A549 (cell line): ENCODE results near the gene ARSD. TPM values are rescaled to one million over a fixed set of nuclear protein-coding genes. Genes with fewer than 3 reads are reported as not detected.

ENCODE experiments used
- ATAC-seq, 2 experiments: fragments of 200-7000 bp in 1 of 2; fragments of >200 bp in 1 of 2; cut with Nextera tagmentation in 1 of 2; cut with Tn5 transposase in 1 of 2; 3 replicates each; pipeline versions ENCODE4 v1.8.0 to v1.9.1; 2018 to 2020; ENCODE audit warnings: mild to moderate bottlenecking in 1 of 2, moderate library complexity in 1 of 2
- CTCF ChIA-PET: fragments of 300-600 bp; sonication (Branson Sonifier 250); formaldehyde crosslinking; extraction: SDS; loops from one replicate; lab custom pipeline; 2021; ENCODE audit warnings: antibody characterized with exemption, inconsistent platforms; lab: Yijun Ruan, JAX
- POLR2A ChIA-PET: fragments of 350-600 bp; formaldehyde crosslinking; extraction: SDS; loops from one replicate; lab custom pipeline; 2021; ENCODE audit warnings: antibody characterized with exemption, inconsistent platforms; lab: Yijun Ruan, JAX
- DNase-seq, 2 experiments: peaks; one replicate each; pipeline versions ENCODE4 v3.0.0 to v3.0.0-alpha.2; 2011 to 2016; ENCODE audit warnings: low read depth in 1 of 2, low spot score in 1 of 2
- FAIRE-seq: peaks from 2 replicates; lab custom pipeline; 2011; peaks lifted over from hg19 to GRCh38; lab: Jason Lieb, UNC
- H3K27ac ChIP-seq, 2 experiments: fragments of >200 bp; sonication (Bioruptor Twin); formaldehyde crosslinking; 3 replicates each; pipeline ENCODE4 v1.5.1; 2016 to 2017
- H3K4me1 ChIP-seq: fragments of >200 bp; sonication (Bioruptor Twin); formaldehyde crosslinking; 3 replicates; pipeline ENCODE4 v1.6.1; 2016
- H3K4me2 ChIP-seq: fragments of >200 bp; sonication (Bioruptor Twin); formaldehyde crosslinking; 3 replicates; pipeline ENCODE4 v1.6.1; 2016
- H3K4me3 ChIP-seq: fragments of >200 bp; sonication (Bioruptor Twin); formaldehyde crosslinking; 3 replicates; pipeline ENCODE4 v1.5.1; 2016
- H3K9me3 ChIP-seq: fragments of >200 bp; sonication (Bioruptor Twin); formaldehyde crosslinking; 3 replicates; pipeline ENCODE4 v1.6.1; 2016
- CBX8 ChIP-seq: fragments of 200-600 bp; sonication (generic); IDR thresholded peaks from 2 replicates; pipeline ENCODE4 v1.6.1; 2016
- CTCF ChIP-seq: fragments of >200 bp; sonication (Bioruptor Twin); formaldehyde crosslinking; IDR thresholded peaks from 3 replicates; pipeline ENCODE4 v1.5.1; 2016
- EHMT2 ChIP-seq: fragments of 200-600 bp; sonication (generic); IDR thresholded peaks from 2 replicates; pipeline ENCODE4 v1.6.1; 2016; ENCODE audit warnings: antibody characterized with exemption, low read depth, mild to moderate bottlenecking, moderate library complexity
- FOXS1 ChIP-seq: fragments of 250-450 bp; sonication (Bioruptor Pico); IDR thresholded peaks from 2 replicates; pipeline ENCODE4 v1.5.0; 2020; ENCODE audit warnings: mild to moderate bottlenecking, moderate library complexity
- HDAC2 ChIP-seq: fragments of 200-600 bp; sonication (generic); IDR thresholded peaks from 2 replicates; pipeline ENCODE4 v1.6.1; 2016
- HOXB13 ChIP-seq: fragments of 250-450 bp; sonication (Bioruptor Pico); IDR thresholded peaks from 2 replicates; pipeline ENCODE4 v1.5.0; 2020; ENCODE audit warnings: low read depth, mild to moderate bottlenecking, moderate library complexity
- HOXB5 ChIP-seq: fragments of 250-450 bp; sonication (Bioruptor Pico); IDR thresholded peaks from 2 replicates; pipeline ENCODE4 v1.5.0; 2020; ENCODE audit warnings: mild to moderate bottlenecking, moderate library complexity
- KDM5A ChIP-seq: fragments of 200-600 bp; sonication (generic); IDR thresholded peaks from 2 replicates; pipeline ENCODE4 v1.6.1; 2016; ENCODE audit warnings: antibody characterized with exemption, mild to moderate bottlenecking
- MAFK ChIP-seq: fragments of 450-650 bp; IDR thresholded peaks from 2 replicates; pipeline ENCODE4 v1.6.1; 2014; ENCODE audit not compliant: partially characterized antibody
- MAX ChIP-seq: IDR thresholded peaks from 2 replicates; pipeline ENCODE4 v1.6.1; 2012
- POLR2A ChIP-seq: IDR thresholded peaks from 2 replicates; pipeline ENCODE4 v1.6.1; 2012; ENCODE audit warnings: mild to moderate bottlenecking, low read length
- POLR2AphosphoS2 ChIP-seq: conservative IDR thresholded peaks from 2 replicates; pipeline ENCODE4 v1.6.1; 2012; ENCODE audit warnings: low read length, improper control_type of control experiment, inconsistent platforms
- RAD21 ChIP-seq, 2 experiments: fragments of >200 bp in 1 of 2; sonication (Bioruptor Twin) in 1 of 2; formaldehyde crosslinking in 1 of 2; IDR thresholded peaks in 1 of 2; conservative IDR thresholded peaks in 1 of 2; 2 replicates in 1 of 2; 3 replicates in 1 of 2; pipeline ENCODE4 v1.6.1; 2012 to 2018; ENCODE audit warnings: inconsistent platforms in 1 of 2
- RARB ChIP-seq: fragments of 250-450 bp; sonication (Bioruptor Pico); IDR thresholded peaks from 2 replicates; pipeline ENCODE4 v1.8.0; 2021; ENCODE audit warnings: mild to moderate bottlenecking, moderate library complexity
- SMC3 ChIP-seq: fragments of >200 bp; sonication (Bioruptor Twin); formaldehyde crosslinking; IDR thresholded peaks from 3 replicates; pipeline ENCODE4 v1.6.1; 2018; ENCODE audit warnings: inconsistent platforms
- USF2 ChIP-seq: fragments of 450-650 bp; IDR thresholded peaks from 2 replicates; pipeline ENCODE4 v1.6.1; 2014; ENCODE audit warnings: antibody characterized with exemption
- ZC3H11A ChIP-seq: fragments of 450-650 bp; IDR thresholded peaks from 2 replicates; pipeline ENCODE4 v1.6.1; 2014; ENCODE audit warnings: antibody characterized with exemption, mild to moderate bottlenecking
- ZSCAN20 ChIP-seq: fragments of 250-450 bp; sonication (Bioruptor Pico); IDR thresholded peaks from 2 replicates; pipeline ENCODE4 v1.8.0; 2022; ENCODE audit warnings: mild to moderate bottlenecking, moderate library complexity
- WGBS: methylation state at CpG from one replicate; pipeline ENCODE4 v1.1.6; 2017; ENCODE audit errors: missing lambda C conversion rate; 5-methylcytosine and 5-hydroxymethylcytosine counted together
- polyA plus RNA-seq, 4 experiments: library from polyadenylated mRNA; depleted of rRNA in 3 of 4; stranded (reverse); fragments of >200 nt; fragmentation: RNase III in 1 of 4; extraction: RNeasy Plus Mini Kit Qiagen cat#74134 plus additional on column Dnase treatment in 1 of 4; gene quantifications; 2 replicates in 3 of 4; 3 replicates in 1 of 4; pipeline ENCODE4 v1.2.3, GENCODE V29; 2011 to 2017
- TF ChIP-seq, protein P1 (sequence below): fragments of 250-450 bp; sonication (Bioruptor Pico); IDR thresholded peaks from 2 replicates; pipeline ENCODE4 v1.5.0; 2021; ENCODE audit warnings: mild to moderate bottlenecking, moderate library complexity, borderline replicate concordance
- TF ChIP-seq, protein P2 (sequence below): IDR thresholded peaks from 2 replicates; pipeline ENCODE4 v1.6.1; 2012; ENCODE audit warnings: low read depth, borderline replicate concordance
- TF ChIP-seq, protein P3 (sequence below): IDR thresholded peaks from 2 replicates; pipeline ENCODE4 v1.6.1; 2012

Gene ARSD
- polyA plus RNA-seq, 2 of the 4 experiments (the other 2 are of a cell fraction): 9.9 to 17.4 TPM

GRCh38 chrX:2921193-2921592 is 7.9 kb downstream of the ARSD start:
- WGBS: 86% methylated on average over 1 of the region's 1 CpG
- FAIRE-seq (no peak), DNase-seq (no peak), ATAC-seq (no peak)
- H3K27ac ChIP-seq: no peak overlapping the region
- POLR2A ChIA-PET: no interaction called here
- no peak overlapping the region for H3K4me3 ChIP-seq
- H3K4me2 ChIP-seq: no peak overlapping the region
- no peaks in the 10 kb centered on the region for H3K9me3 ChIP-seq
- TF ChIP-seq, protein P1, sequence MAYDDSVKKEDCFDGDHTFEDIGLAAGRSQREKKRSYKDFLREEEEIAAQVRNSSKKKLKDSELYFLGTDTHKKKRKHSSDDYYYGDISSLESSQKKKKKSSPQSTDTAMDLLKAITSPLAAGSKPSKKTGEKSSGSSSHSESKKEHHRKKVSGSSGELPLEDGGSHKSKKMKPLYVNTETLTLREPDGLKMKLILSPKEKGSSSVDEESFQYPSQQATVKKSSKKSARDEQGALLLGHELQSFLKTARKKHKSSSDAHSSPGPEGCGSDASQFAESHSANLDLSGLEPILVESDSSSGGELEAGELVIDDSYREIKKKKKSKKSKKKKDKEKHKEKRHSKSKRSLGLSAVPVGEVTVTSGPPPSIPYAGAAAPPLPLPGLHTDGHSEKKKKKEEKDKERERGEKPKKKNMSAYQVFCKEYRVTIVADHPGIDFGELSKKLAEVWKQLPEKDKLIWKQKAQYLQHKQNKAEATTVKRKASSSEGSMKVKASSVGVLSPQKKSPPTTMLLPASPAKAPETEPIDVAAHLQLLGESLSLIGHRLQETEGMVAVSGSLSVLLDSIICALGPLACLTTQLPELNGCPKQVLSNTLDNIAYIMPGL: no peak
- TF ChIP-seq, protein P2, sequence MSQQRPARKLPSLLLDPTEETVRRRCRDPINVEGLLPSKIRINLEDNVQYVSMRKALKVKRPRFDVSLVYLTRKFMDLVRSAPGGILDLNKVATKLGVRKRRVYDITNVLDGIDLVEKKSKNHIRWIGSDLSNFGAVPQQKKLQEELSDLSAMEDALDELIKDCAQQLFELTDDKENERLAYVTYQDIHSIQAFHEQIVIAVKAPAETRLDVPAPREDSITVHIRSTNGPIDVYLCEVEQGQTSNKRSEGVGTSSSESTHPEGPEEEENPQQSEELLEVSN: no peak
- TF ChIP-seq EHMT2 (no peak), HOXB5 (no peak), POLR2A (no peak), ZSCAN20 (CRISPR knock-in tag) (no peak), CBX8 (no peak)
- CTCF ChIA-PET: interaction anchor here (0.6 to 0.9 kb wide), 2 partner anchors 534 to 729 kb away, joined by 3 read pairs; no protein-coding TSS in a partner anchor
- H3K4me1 ChIP-seq: no peaks in the 10 kb centered on the region

DNA sequence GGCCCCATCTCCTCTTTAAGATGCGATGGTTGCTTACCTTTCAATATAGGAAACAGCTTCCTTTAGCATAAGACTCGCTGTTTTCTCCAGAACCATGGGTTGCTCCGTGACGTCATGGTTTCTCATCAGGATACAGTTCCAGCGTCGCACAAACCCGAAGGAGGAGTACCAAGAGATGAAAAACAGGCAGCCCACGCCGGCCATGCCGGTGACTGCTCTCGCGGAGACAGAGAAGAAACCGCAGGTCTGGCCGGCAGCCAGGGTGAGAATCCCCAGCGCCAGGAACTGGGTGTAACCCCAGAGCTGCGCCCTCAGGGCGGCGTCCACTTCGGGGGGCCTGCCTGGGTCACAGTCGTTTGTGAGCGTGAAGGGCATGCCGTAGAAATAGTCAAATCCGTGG is 11.4 kb downstream of the ARSD start:
- no peak for DNase-seq
- TF ChIP-seq MAX (no peak), HDAC2 (no peak), POLR2AphosphoS2 (no peak), USF2 (no peak), RARB (CRISPR knock-in tag) (no peak), HOXB13 (CRISPR knock-in tag) (no peak), EHMT2 (no peak), HOXB5 (no peak), KDM5A (no peak), ZSCAN20 (CRISPR knock-in tag) (no peak), ZC3H11A (no peak)
- TF ChIP-seq, protein P3, sequence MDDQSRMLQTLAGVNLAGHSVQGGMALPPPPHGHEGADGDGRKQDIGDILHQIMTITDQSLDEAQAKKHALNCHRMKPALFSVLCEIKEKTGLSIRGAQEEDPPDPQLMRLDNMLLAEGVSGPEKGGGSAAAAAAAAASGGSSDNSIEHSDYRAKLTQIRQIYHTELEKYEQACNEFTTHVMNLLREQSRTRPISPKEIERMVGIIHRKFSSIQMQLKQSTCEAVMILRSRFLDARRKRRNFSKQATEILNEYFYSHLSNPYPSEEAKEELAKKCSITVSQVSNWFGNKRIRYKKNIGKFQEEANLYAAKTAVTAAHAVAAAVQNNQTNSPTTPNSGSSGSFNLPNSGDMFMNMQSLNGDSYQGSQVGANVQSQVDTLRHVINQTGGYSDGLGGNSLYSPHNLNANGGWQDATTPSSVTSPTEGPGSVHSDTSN: no peak
- Histone ChIP-seq H3K27ac (no peak overlapping the region), H3K4me2 (no peak overlapping the region), H3K9me3 (no peaks in the 10 kb centered on the region), H3K4me1 (no peaks in the 10 kb centered on the region), H3K4me3 (no peak overlapping the region)
- FAIRE-seq: no peak
- 93% methylated on average over 20 of the region's 23 CpGs for WGBS
- CTCF ChIA-PET: no interaction called here
- POLR2A ChIA-PET: no interaction called here
- ATAC-seq: no peak

- TF ChIP-seq FOXS1 (CRISPR knock-in tag): no peak
- TF ChIP-seq MAFK: no peak
- peak; percentile 34 for TF ChIP-seq CTCF
- TF ChIP-seq SMC3: 0 out of 3 replicates have a peak, but pooled peaks have one; percentile 8
- TF ChIP-seq RAD21 (conservative IDR thresholded peaks at IDR 0.05 in 1 of 2, IDR thresholded peaks at IDR 0.05 in 1 of 2): peak in 1 of 2 experiments; percentile 22; a peak in 1 of 5 replicates
- ChIA-PET POLR2A (no interaction called here), CTCF (interaction anchor here (0.6 to 1.0 kb wide), 2 partner anchors 13 to 29 kb away, joined by 3 to 4 read pairs; no protein-coding TSS in a partner anchor)
- H3K4me1 ChIP-seq: no peaks in the 10 kb centered on the region
- no peak overlapping the region for H3K4me3 ChIP-seq
- DNase-seq (no peak), FAIRE-seq (no peak), ATAC-seq (peak in 1 of 2 experiments; percentile 66; a peak in 2 of 6 replicates)
- no peak overlapping the region for H3K27ac ChIP-seq
- H3K4me2 ChIP-seq: no peak overlapping the region
- no peaks in the 10 kb centered on the region for H3K9me3 ChIP-seq
- 40% methylated on average over 3 of the region's 3 CpGs for WGBS
Measured at GRCh38 chrX:2913118-2913517, 16.0 kb downstream of the ARSD start.
